HepG2 (cell line): ENCODE data around the gene WDR82. TPM values are rescaled to one million over a fixed set of nuclear protein-coding genes. Genes with fewer than 3 reads are reported as not detected.
A peak's percentile ranks its signal among the peaks of the same experiment; 100 is the strongest.
"Not testable (repeated sequence)": the region's sequence is repeated elsewhere in the genome, so short reads cannot be mapped to it uniquely, and the experiment has no call there.

Experiments
- ATAC-seq: fragments of 200-7000 bp; cut with Tn5 transposase; 3 replicates; pipeline ENCODE4 v1.9.1; 2020; ENCODE audit warnings: mild to moderate bottlenecking, moderate library complexity
- BruUV-seq: library from RNA; stranded (reverse); fragments of 400-500 nt; replicated peaks from 2 replicates; lab custom pipeline; 2021; lab: Mats Ljungman, UMichigan
- CTCF ChIA-PET: fragments of 300-600 bp; formaldehyde crosslinking; extraction: SDS; loops from one replicate; lab custom pipeline; 2021; ENCODE audit warnings: low total read pairs, inconsistent platforms, low intra/inter-chr PET ratio; lab: Yijun Ruan, JAX
- POLR2A ChIA-PET: fragments of 350-600 bp; sonication (Branson Sonifier 250); formaldehyde crosslinking; loops from one replicate; lab custom pipeline; 2020; ENCODE audit warnings: antibody characterized with exemption, inconsistent platforms; lab: Yijun Ruan, JAX
- DNase-seq: peaks from one replicate; pipeline ENCODE4 v3.0.0-alpha.2; 2015; ENCODE audit warnings: low spot score
- FAIRE-seq: peaks from 3 replicates; lab custom pipeline; 2011; peaks lifted over from hg19 to GRCh38; lab: Jason Lieb, UNC
- H2AFZ ChIP-seq: one replicate; pipeline ENCODE4 v1.6.1; 2011; ENCODE audit warnings: low read length, inconsistent platforms
- H3K27ac ChIP-seq: fragments of 300-600 bp; 3 replicates; pipeline ENCODE4 v1.8.0; 2011; ENCODE audit warnings: mixed run types, mild to moderate bottlenecking, mixed read lengths, low read length, inconsistent platforms; ENCODE audit not compliant: insufficient read depth; ENCODE audit errors: extremely low read length
- H3K27me3 ChIP-seq, 2 experiments: fragments of 200-600 bp in 1 of 2; 2 replicates in 1 of 2; 3 replicates in 1 of 2; pipeline versions ENCODE4 v1.6.0 to v1.8.0; 2011; ENCODE audit warnings: low read length in 2 of 2, mild to moderate bottlenecking in 2 of 2, moderate library complexity in 2 of 2, inconsistent platforms in 1 of 2; ENCODE audit not compliant: insufficient read depth in 2 of 2, control insufficient read depth in 1 of 2
- H3K36me3 ChIP-seq, 2 experiments: fragments of 200-600 bp in 1 of 2; replicated peaks in 1 of 2; 2 replicates in 1 of 2; 3 replicates in 1 of 2; pipeline versions ENCODE4 v1.5.1 to v1.8.0; 2011; ENCODE audit warnings: low read length in 2 of 2, inconsistent platforms in 1 of 2; ENCODE audit not compliant: insufficient read depth in 2 of 2, control insufficient read depth in 1 of 2
- H3K4me1 ChIP-seq: 2 replicates; pipeline ENCODE4 v1.5.1; 2012; ENCODE audit warnings: low read length, inconsistent platforms; ENCODE audit not compliant: insufficient read depth
- H3K4me2 ChIP-seq: 2 replicates; pipeline ENCODE4 v1.6.0; 2011; ENCODE audit warnings: low read depth, low read length, inconsistent platforms
- H3K4me3 ChIP-seq, 3 experiments: fragments of 200-600 bp in 1 of 3; sonication (generic), shearing (Covaris generic) in 1 of 3; replicated peaks in 1 of 3; 2 replicates each; pipeline ENCODE4 v1.5.1; 2011 to 2016; ENCODE audit warnings: low read length in 3 of 3, inconsistent platforms in 2 of 3, low read depth in 2 of 3, mild to moderate bottlenecking in 2 of 3, control low read depth in 1 of 3, mixed read lengths in 1 of 3; ENCODE audit not compliant: insufficient read depth in 1 of 3
- H3K79me2 ChIP-seq: one replicate; pipeline ENCODE4 v1.6.1; 2011; ENCODE audit warnings: low read length, inconsistent platforms; ENCODE audit not compliant: insufficient read depth
- H3K9ac ChIP-seq: 2 replicates; pipeline ENCODE4 v1.6.0; 2011; ENCODE audit warnings: mild to moderate bottlenecking, low read depth, low read length, inconsistent platforms; ENCODE audit not compliant: insufficient read depth
- H3K9me3 ChIP-seq: 2 replicates; pipeline ENCODE4 v1.5.1; 2012; ENCODE audit warnings: mild to moderate bottlenecking, low read length
- H4K20me1 ChIP-seq: 2 replicates; pipeline ENCODE4 v1.6.0; 2011; ENCODE audit warnings: inconsistent platforms, mild to moderate bottlenecking, low read length, moderate library complexity; ENCODE audit not compliant: insufficient read depth
- RBFOX2 ChIP-seq: fragments of 200-400 bp; formaldehyde crosslinking; IDR thresholded peaks from 2 replicates; pipeline ENCODE4 v1.6.1; 2017; ENCODE audit warnings: low read depth, mild to moderate bottlenecking, low read length
- TRAFD1 ChIP-seq: sonication (generic); formaldehyde crosslinking; IDR thresholded peaks from 2 replicates; pipeline ENCODE4 v1.5.1; 2020; ENCODE audit warnings: missing genetic modification reagents, mild to moderate bottlenecking, borderline replicate concordance
- ZBTB38 ChIP-seq: sonication (generic); formaldehyde crosslinking; IDR thresholded peaks from 2 replicates; pipeline ENCODE4 v1.5.1; 2020; ENCODE audit warnings: mild to moderate bottlenecking, missing genetic modification reagents
- WGBS: methylation state at CpG from one replicate; pipeline ENCODE4 v1.1.6; 2017; ENCODE audit warnings: low lambda C conversion rate; 5-methylcytosine and 5-hydroxymethylcytosine counted together
- in situ Hi-C: cut with HindIII; loops from 2 replicates; pipeline ENCODE4 v1.10.0; 2017; ENCODE audit warnings: low pct_unique_long_range_greater_than_20kb; ENCODE audit not compliant: extremely low pct_ligation_motif_present
- intact Hi-C: fragments of 100-400 bp; cut with micrococcal nuclease; formaldehyde crosslinking; loops from one replicate; pipeline ENCODE4 v1.10.0; 2022; ENCODE audit not compliant: unreplicated experiment
- polyA plus RNA-seq, 8 experiments: library from polyadenylated mRNA; depleted of rRNA in 3 of 8; stranded (reverse) in 7 of 8; unstranded in 1 of 8; fragments of >200 nt; fragmentation: Illumina TruSeq in 4 of 8; extraction: Trizol in 4 of 8; gene quantifications; 2 replicates each; pipeline versions ENCODE4 v1.2.1 to v1.2.3, GENCODE V29; 2011 to 2016; ENCODE audit warnings: low read depth in 4 of 8, missing spikeins in 1 of 8, mixed read lengths in 1 of 8; ENCODE audit not compliant: insufficient read depth in 1 of 8
- total RNA-seq, 5 experiments: library from RNA; depleted of rRNA; stranded (reverse); fragments of >200 nt; fragmentation: Illumina TruSeq; extraction: Trizol; gene quantifications; 2 replicates each; pipeline ENCODE4 v1.2.3, GENCODE V29; 2016; ENCODE audit warnings: low read depth in 1 of 5

WDR82 gene
- total and polyA plus RNA-seq, 2 of the 13 experiments (the other 11 are each of a cell fraction or from before 2014, with no cell fraction given), result 39.1 to 59.5 TPM

- FAIRE-seq, H3K9ac ChIP-seq, H3K27me3 ChIP-seq, POLR2A ChIA-PET, CTCF ChIA-PET, DNase-seq, H2AFZ ChIP-seq, in situ Hi-C loops, H3K27ac ChIP-seq, H3K9me3 ChIP-seq, intact Hi-C loops, H3K4me3 ChIP-seq, BruUV-seq, ATAC-seq: not testable (repeated sequence)
- H4K20me1 ChIP-seq, result peaks cover 68% of the 10 kb centered on the region
- TF ChIP-seq ZBTB38 (CRISPR knock-in tag), result peak; percentile 36; the same call in 1 of the 2 replicates
- WGBS, result 94% methylated on average over 18 of the region's 18 CpGs
- peaks cover 70% of the 10 kb centered on the region for H3K4me1 ChIP-seq
- 0 out of 2 replicates have a peak overlapping the region, but pooled peaks have one; percentile 5 for H3K4me2 ChIP-seq
- peaks cover 5 to 30% of the 10 kb centered on the region in 2 experiments; a peak in 4 of 5 replicates for H3K36me3 ChIP-seq
- peaks cover 83% of the 10 kb centered on the region for H3K79me2 ChIP-seq
Observed at GRCh38 chr3:52274781-52275180, 3.7 kb downstream of the WDR82 start.

- TF ChIP-seq RBFOX2 (peak; percentile 35; the same call in 1 of the 2 replicates), TRAFD1 (no peak)
- Histone ChIP-seq H3K9ac (no peak overlapping the region), H3K27me3 (no peaks in the 10 kb centered on the region; a peak in 1 of 5 replicates), H3K27ac (no peak overlapping the region), H3K4me2 (no peak overlapping the region), H3K79me2 (peaks cover 93% of the 10 kb centered on the region), H2AFZ (no peak overlapping the region), H4K20me1 (peaks cover 72% of the 10 kb centered on the region), H3K4me3 (no peak overlapping the region), H3K9me3 (no peaks in the 10 kb centered on the region), H3K36me3 (peaks cover 11 to 44% of the 10 kb centered on the region in 2 experiments), H3K4me1 (peaks cover 60% of the 10 kb centered on the region)
- no TSS peak for BruUV-seq
- intact Hi-C loops, result no loop called here
- FAIRE-seq (no peak), DNase-seq (no peak), ATAC-seq (no peak)
- 79% methylated on average over 3 of the region's 3 CpGs for WGBS
- in situ Hi-C loops, result no loop called here
- ChIA-PET CTCF (no interaction called here), POLR2A (no interaction called here)
Observed at GRCh38 chr3:52272831-52273230, 5.6 kb downstream of the WDR82 start.

DNA sequence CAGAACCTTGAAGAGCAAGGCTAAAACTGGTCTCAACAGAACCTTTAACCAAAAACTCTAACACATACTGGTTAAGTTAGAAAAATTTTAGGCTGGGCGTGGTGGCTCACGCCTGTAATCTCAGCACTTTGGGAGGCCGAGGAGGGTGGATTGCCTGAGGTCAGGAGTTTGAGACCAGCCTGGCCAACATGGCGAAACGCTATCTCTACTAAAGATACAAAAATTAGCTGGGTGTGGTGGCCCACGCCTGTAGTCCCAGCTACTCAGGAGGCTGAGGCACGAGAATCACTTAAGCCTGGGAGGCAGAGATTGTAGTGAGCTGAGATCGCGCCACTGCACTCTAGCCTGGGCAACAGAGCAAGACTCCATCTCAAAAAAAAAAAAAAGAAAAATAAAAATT, 6.3 kb downstream of the WDR82 start:
- H2AFZ ChIP-seq, FAIRE-seq, DNase-seq, H3K9me3 ChIP-seq, in situ Hi-C loops, H3K4me2 ChIP-seq, H3K27ac ChIP-seq, H3K27me3 ChIP-seq, BruUV-seq, H3K9ac ChIP-seq, POLR2A ChIA-PET, intact Hi-C loops, CTCF ChIA-PET, H3K4me3 ChIP-seq, ATAC-seq: not testable (repeated sequence)
- Histone ChIP-seq H4K20me1 (peaks cover 68% of the 10 kb centered on the region), H3K79me2 (peaks cover 89% of the 10 kb centered on the region), H3K4me1 (peaks cover 60% of the 10 kb centered on the region), H3K36me3 (peaks cover 12 to 50% of the 10 kb centered on the region in 2 experiments)
- WGBS, result 99% methylated on average over 9 of the region's 9 CpGs
